Measurements from ENCODE around the gene MRC1.

The MRC1 gene

DNA sequence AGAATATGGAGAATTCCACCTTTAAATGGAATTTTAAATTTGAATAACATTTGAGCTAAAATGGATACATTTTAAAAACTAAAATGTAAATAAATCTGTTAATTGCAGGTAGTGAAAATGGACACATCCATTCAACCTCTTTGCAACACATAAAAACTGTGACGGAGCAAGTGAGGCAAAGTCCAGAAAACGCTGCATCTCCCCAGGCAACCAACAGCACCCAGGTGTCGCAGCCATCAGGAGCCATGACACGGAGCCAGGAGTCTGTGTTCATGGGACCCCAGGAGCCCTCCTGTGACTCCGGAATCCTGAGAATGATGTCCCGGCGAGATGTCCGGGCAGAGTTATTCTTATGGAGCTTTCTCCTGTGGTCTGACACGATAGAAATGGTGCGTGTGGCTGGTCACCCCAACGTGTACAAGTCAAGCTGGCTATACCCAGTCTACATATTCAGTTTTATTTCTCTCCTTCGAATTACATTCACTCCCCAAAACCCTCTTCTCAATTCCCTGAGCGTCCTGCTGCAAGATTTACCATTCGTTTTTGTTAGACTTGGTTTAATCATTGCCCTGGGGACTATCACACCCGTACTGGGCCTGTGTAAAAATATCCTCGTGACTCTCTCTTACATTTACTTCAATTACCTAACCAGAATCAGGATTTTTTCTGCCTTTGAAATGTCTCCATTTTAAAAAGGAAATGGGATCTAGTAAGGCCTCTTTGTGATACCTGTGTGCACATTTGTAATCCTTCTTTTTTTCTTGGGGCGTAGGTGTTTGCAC lies 13.1 kb upstream of the MRC1 start:
- no peak for DNase-seq (ENCODE audit: low spot score)

DNA sequence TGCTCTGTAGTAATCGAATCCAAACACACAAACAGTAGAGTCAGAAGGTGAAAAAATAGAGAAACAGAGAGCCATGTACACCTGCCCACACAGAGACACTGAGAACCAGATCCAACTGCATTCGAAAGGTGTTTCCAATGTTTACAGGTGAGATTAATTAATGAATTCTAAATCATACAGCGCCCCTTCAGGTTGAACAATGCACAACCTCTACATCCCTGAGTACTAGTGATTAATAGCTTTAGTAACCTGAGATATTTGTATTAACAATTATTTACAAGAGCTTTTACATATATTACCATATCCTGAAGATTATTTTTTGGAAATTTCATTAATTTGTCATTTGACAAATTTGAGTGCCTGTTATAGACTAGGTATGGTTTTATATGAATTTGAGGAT lies 7.6 kb upstream of the MRC1 start:
- no peak for DNase-seq (ENCODE audit: low spot score)

DNA sequence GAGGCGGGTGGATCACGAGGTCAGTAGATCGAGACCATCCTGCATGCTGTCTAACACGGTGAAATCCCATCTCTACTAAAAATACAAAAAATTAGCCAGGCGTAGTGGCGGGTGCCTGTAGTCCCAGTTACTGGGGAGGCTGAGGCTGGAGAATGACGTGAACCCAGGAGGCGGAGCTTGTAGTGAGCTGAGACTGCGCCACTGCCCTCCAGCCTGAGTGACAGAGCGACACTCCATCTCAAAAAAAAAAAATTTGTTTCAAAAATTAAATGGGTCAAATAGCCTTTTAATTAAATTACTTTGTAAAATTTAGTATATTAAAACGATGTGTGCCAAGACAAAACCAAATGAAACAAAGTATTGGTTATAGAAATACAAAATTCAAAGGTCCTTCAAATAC lies 6.8 kb upstream of the MRC1 start:
- DNase-seq (ENCODE audit: low spot score), result no peak

DNA sequence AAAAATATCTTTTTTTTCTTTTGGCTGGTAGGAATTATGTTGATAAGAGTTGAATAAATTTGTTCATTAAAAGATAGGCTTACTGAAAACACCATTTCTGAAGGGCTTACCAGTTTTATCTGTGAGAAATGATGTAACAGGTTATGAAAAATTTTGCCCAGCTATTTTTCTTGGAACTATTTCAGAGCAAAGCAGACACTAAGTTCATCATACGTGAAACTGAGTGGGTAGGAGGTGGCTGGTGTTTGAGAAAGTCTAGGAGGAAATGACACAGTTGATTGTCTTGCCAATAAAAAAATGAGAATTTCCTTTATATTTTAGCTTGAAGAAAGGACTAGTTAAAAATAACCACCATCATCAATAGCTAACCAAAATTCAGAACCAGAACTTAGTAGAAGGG lies 6.2 kb upstream of the MRC1 start:
- no peak for DNase-seq (ENCODE audit: low spot score)

DNA sequence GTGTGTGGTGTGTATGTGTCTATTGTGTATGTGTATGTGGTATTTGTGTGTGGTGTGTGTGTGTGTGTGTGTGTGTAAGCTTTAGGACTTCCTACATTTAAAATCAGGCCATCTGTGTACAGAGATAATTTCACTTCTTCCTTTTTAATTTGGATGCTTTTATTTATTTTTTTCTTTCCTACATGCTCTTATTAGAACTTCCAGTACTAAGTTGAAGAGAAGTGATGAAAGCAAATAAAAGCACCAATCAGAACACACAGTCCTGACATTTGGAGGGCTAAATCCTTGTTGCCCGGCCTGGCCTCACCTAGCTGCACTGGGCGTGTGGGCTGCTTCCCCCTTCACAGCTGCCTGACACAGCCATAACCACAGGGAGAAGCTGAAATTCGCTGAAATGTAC lies 3.8 kb upstream of the MRC1 start:
- DNase-seq (ENCODE audit: low spot score), result no peak

DNA sequence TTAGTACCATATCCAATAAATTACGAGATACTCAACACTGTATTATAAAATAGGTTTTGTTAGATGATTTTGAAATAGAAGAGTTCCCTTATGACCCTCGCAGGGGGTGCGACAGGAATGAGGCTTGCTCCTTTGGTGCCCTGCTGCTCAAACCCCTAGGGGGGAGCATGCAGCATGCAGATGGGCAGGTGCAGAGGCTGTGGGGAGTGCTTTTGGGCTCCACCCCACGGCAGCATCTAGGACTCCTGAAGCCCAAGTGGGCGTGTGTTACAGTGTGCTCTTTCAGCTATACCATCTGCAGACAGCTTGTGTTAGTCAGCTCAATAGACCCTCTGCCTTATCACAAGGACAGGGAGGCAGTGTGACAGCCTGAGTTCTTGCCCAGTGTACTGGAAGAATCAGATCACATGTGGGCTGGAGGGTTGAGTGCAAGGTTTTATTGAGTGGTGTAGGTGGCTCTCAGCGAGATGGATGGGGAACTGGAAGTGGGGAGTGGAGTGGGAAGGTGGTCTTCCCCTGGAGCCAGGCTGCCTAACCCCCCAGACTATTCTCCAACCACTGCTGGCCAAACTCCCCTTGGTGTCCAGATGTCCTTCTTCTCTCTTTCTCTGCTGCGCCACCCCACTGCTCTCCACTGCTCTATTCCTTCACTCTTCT lies 3.1 kb upstream of the MRC1 start:
- no peak for DNase-seq (ENCODE audit: low spot score)

DNA sequence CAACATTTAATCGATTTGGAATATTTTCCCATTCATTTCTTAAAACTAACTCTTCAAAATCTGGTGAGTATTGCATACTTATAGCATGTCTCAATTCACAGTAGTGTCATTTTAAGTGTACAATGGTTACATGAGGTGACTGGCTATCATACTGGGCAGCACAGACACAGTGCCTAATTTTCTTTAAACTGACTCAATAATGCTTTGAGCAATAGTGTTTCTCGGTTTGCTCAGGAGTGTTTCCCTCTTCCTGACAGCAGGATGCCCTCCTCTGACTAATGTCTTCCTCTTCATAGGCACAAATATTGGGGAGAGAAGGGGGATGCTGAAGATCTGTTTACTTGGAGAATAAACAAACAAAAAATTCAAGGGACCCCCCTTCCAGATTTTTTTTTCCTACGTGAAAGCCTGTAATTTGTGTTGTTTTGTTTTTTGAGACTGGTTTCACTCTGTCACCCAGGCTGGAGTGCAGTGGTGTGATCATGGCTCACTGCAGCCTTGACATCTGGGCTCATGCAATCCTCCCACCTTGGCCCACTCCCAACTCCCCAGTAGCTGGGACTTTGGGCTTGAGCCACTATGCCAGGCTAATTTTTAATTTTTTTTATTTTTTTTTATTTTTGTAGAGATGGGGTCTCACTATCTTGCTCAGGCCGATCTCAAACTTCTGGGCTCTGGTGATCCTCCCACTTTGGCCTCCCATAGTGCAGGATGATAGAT lies 2.2 kb downstream of the MRC1 start:
- DNase-seq (ENCODE audit: low spot score), result no peak

DNA sequence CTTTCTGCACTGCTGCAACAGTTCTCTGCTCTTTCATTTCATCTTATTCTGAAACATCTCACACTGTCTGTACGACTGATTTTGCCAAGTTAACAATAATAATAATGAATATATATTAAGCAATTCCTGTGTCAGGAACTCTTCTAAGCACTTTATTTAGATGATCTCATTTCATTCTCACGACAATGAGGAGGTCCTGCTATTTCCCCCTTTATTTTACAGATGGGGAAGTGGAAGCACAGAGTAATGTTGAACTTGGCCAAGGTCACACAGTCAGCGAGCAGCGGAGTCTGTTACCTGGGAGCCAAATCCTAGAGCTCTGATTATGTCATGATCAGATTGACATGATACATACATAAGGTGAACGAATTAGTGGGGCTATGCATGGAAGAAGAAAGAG lies 5.8 kb downstream of the MRC1 start:
- DNase-seq (ENCODE audit: low spot score), result no peak

DNA sequence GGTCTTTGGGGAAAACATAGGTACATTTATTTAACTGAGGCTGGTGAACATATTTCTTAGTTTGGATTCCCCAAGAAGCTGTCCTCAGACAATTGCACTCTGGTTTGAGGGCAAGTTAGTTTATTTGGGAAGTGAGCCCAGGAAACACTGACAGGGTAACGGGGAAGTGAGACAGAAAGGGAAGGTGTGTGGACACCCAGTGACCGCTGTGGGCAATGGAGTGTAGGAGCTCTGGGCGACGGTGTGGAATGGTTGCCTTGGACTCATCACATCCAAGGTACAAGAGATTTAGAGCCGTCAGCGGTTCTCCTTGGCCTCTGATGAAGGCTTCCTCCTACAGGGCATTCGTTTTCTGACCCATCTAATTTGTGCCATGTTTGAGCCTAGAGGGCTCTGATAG lies 7.1 kb downstream of the MRC1 start:
- DNase-seq (ENCODE audit: low spot score), result no peak

DNA sequence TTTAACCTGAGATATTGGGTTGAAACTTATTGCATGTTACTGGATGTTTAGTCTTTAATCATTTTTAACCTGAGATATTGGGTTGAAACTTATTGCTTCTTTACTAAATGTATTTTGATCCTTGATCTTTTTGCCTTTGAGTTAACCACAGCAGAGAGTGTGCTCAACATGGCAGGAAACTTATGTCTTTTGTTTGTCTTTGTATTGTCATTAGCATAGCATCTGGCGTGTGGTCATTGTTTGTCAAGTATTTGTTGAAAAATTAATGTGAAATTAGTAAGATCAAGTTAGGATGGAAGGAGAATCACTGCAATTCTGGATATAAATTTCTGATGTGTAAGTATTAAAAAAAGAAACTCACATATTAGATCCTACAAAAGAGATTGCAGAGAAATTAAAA lies 8.2 kb downstream of the MRC1 start:
- DNase-seq (ENCODE audit: low spot score), result no peak

DNA sequence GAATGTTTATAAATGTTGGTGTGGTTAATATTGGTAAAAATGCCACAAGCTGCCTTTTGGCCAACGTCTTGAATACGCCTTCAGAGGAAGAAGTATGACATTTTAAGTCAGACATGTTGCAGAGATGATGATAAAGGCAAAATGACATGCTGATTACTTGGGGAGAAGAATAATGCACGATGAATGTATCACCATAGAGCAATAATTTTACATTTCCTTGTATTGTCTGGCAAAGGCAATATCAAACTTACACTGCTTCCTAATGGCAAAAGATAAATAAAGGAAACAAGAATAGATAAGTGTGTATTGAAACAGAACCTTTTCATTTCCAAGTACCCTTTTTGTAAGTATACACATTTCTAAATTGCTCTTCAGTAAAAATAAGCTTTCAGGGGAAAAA lies 8.6 kb downstream of the MRC1 start:
- DNase-seq (ENCODE audit: low spot score), result no peak

DNA sequence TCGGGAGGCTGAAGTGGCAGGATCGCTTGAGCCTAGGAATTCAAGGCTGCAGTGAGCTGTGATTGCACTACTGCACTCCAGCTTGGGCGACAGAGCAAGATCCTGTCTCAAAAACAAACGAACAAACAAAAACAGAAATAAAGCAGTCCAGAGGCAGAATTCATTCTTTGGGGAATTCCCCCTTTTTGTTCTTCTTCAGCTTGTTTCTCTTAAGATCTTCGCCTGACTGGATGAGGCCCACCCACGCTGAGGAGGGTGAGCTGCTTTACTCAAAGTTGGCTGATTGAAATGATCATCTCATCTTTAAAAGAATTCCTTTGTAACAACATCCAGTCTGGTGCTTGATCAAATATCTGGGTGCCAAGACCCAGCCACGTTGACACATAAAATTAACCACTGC lies 10.7 kb downstream of the MRC1 start:
- no peak for DNase-seq (ENCODE audit: low spot score)

DNA sequence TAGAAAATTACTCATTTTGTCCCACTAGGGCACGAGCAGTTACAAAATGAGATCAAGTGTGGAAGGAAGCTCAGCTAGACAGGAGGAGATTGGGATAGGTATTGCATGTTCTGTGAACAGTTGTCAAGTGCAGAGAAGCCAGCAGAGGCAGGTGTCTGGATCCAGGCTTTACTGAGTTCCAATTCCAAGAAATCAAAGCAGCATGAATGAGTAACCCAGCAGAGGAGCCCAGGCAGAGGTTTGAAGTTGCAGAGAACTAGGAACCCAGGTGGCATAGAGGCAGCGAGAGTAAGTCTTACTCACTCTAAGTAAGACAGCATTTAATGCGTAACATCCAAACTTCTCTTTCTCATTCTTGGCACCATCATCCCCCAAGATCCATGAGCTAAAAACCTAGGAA lies 11.8 kb downstream of the MRC1 start:
- DNase-seq (ENCODE audit: low spot score), result no peak

DNA sequence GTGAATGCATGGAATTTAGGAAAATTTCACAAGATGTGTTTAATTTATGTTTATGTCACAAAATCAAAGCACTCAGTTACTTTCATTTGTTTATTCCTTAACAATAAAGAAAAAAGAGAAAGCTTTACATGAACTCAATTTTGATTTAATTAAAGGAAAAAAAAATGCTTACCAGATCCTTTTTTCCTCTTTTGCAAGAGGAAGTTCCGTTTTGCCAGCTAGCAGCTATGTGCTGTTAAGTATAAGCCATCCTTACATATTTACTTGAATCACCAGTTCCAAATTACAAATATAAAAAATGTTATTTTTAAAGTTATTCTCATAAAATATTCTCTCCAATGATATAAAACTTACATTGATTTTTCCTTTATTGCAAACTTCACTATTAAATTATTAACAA lies 12.7 kb downstream of the MRC1 start:
- DNase-seq (ENCODE audit: low spot score), result no peak

DNA sequence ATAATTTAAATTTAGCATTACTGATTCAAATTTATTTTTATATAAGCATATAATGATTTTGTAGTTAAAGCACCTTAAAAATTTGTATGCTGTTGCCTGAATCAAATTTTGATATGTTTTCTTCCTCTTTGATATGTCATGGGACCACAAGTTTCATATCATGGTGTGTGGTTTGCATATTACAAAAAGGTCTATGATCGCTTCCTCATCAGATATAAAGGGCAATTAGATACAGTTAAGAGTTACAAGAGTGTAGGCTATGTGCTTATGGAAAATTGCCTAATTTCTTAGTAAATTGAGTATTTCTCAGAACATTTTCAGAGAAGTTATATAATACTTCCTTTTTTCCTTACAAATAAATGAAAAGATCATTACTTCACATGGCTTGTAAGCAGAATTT lies 22.2 kb downstream of the MRC1 start:
- DNase-seq (ENCODE audit: low spot score), result no peak

DNA sequence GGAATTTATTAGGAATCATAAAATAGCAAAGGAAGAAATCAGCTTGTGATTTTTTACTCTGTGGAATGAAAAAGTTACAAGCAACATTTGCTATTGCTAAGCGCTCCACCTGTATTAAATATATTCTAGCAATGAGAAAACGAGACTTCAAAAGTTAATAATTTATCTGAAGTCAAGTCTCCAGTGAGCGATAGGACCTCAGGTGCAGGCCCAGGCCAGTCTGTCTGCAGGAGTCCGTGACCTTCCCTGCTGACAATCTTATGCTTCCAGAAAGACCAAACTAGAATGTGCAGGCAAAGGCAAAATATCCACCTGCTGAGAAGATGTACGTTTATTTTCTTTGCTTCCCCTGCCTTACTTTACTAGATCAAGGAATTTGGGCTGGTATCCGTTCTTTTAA lies 22.7 kb downstream of the MRC1 start:
- DNase-seq (ENCODE audit: low spot score), result no peak

DNA sequence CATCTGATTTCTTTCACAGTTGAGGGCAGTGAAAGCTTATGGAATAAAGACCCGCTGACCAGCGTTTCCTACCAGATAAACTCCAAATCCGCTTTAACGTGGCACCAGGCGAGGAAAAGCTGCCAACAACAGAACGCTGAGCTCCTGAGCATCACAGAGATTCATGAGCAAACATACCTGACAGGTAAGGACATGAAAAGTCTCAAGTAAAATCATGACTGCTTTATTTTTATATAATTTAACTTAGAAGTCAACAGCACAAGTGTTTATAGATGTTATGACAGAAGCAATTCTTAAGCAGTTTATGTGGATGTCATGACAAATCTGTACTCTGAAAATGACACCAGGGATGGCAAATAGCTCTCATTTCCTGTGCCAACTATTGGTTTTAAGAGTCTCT lies 24.5 kb downstream of the MRC1 start:
- no peak for DNase-seq (ENCODE audit: low spot score)

DNA sequence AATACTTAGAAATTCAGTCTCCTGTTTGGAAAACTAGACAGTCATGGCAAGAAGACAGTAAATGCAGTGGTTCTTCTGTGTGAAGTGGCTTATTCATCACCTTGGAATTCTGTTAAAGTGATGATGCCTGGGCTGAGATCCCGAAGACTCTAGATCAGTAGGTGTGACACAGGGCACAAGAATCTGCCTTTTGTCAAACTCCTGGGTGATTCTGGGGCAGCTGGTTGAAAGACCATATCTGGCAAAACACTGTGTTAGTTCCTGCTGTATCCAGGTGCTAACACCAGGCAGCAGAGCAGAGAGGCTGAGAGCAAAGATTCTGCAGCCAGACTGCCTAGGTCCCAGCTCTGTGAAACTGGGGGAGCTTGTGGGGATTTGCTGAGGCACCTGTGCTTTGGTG lies 26.5 kb downstream of the MRC1 start:
- no peak for DNase-seq (ENCODE audit: low spot score)

DNA sequence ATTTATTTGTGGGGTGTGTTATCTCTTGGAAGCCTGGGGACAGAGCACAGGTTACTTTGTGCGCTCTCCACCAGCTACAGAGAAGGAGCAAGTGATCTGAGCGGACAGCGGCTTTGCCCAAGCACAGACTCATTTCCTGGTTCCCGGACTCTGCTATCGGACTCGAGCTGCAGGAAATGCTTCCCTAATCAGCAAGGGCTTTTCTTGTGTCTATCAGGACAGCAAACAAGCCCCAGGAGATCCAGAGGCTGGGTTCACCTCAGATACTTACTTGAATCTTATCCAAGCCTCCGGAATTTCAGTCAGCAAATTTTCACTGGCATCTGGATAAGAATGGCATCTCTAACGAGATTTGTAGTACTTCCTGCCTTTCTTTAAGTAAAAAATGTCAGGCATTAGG lies 27.8 kb downstream of the MRC1 start:
- no peak for DNase-seq (ENCODE audit: low spot score)

DNA sequence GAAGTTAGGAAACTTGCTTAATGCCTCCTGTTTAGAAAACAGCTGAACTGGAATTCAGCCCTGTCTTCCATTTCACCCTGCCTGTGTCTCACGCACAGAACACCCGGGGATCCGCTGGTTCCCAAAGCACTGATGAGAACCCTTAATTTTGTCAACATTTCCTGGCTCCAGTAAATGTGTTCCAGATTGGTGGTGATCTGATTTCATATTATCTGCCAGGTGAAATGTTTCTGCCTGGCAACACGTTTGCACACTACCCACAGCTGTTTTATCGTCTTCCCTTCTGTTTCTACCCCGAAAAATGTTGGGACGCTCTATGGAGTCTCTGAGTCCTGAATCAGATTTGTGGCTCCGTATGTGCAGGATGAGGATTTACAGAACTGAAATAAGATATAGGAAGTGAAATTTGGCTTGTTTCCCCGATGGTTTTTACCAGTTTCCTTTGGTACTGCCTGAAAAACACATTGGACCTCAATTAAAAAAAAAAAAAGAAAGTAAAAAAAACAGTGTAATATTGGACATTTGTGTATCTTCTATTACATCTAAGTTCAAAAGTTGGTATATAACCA lies 29.0 kb downstream of the MRC1 start:
- DNase-seq (ENCODE audit: low spot score), result no peak

DNA sequence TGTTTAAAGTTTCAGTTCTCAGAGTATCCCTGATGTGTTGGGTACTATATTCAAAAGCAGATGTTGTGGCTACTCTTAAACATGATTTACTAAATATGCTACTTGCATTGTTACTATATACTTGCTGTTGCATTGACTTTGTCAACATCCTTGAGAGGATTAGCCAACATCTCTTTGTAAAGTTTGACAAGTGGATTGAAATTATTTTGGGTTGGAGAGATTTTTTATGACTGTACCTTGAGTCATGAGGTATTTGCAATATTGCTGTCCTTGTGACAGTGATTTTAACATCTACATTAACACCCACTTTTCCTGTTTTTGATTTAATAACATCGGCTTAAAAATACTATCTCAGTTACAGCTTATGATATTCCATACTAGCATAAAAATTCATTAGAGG lies 31.9 kb downstream of the MRC1 start:
- no peak for DNase-seq (ENCODE audit: low spot score)

DNA sequence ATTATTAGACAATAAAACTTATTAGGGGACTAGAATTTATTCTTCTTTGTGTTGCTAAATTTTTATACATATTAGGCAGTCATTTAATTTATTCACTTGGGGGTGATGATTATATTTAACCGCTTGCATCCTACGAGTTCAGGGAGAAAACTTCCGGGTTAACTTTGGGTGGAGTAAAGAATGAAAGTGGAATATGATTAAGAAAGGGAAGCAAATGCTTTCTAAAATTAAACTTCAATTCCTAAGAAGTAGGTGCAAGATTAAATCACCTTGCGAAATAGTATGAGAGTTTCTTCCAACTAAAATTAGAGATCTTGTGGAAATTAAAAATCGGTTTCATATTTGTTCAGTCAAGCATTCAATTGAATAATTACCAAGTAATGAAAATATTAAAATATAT lies 33.5 kb downstream of the MRC1 start:
- no peak for DNase-seq (ENCODE audit: low spot score)

All from CD4-positive, alpha-beta T cell treated with Interleukin-15 for 4 hours (primary cell).